Hematopoietic multipotent progenitor cell treated with erythropoietin and hydrocortisone succinate and interleukin-3 and kit ligand, for 17 days (in vitro differentiated cells): ENCODE data around the gene GYPC.

Experiments
- DNase-seq: peaks from one replicate; pipeline ENCODE4 v3.0.0-alpha.2; 2015; ENCODE audit warnings: low spot score

GYPC gene

GRCh38 chr2:126732682-126733245 lies 76.8 kb downstream of the GYPC start:
- DNase-seq = no peak

GRCh38 chr2:126733795-126734194 lies 77.8 kb downstream of the GYPC start:
- DNase-seq = no peak

GRCh38 chr2:126736133-126736874 lies 80.3 kb downstream of the GYPC start:
- no peak for DNase-seq

GRCh38 chr2:126739141-126739540 lies 83.2 kb downstream of the GYPC start:
- no peak for DNase-seq

GRCh38 chr2:126744640-126745039 lies 88.7 kb downstream of the GYPC start:
- no peak for DNase-seq
